Measurements from ENCODE around the gene IFI44.

The IFI44 gene

GRCh38 chr1:78713297-78713696 lies 63.7 kb downstream of the IFI44 start:
- DNase-seq, result no peak
